GM12891 (cell line): ENCODE data around the gene PARD3.

Experiments used
- DNase-seq: peaks from one replicate; pipeline ENCODE4 v3.0.0; 2011; ENCODE audit warnings: low spot score; ENCODE audit not compliant: insufficient read length
- FAIRE-seq: peaks from 2 replicates; lab custom pipeline; 2011; peaks lifted over from hg19 to GRCh38; lab: Jason Lieb, UNC
- PAX5 ChIP-seq: IDR thresholded peaks from 2 replicates; pipeline ENCODE4 v1.6.1; 2011; ENCODE audit warnings: low read length, moderate library complexity, mild to moderate bottlenecking; ENCODE audit not compliant: insufficient read depth, severe bottlenecking
- POLR2A ChIP-seq: IDR thresholded peaks from 2 replicates; pipeline ENCODE4 v1.6.1; 2011; ENCODE audit warnings: low read depth, low read length, control low read depth
- POLR2AphosphoS5 ChIP-seq: IDR thresholded peaks from 2 replicates; pipeline ENCODE4 v1.6.1; 2011; ENCODE audit warnings: low read depth, low read length, control low read depth
- POU2F2 ChIP-seq: IDR thresholded peaks from 2 replicates; pipeline ENCODE4 v1.6.1; 2011; ENCODE audit warnings: low read depth, mild to moderate bottlenecking, control low read depth, low read length, moderate library complexity
- SPI1 ChIP-seq: IDR thresholded peaks from 2 replicates; pipeline ENCODE4 v1.6.1; 2011; ENCODE audit warnings: low read depth, low read length, control low read depth
- TAF1 ChIP-seq: IDR thresholded peaks from 2 replicates; pipeline ENCODE4 v1.6.1; 2011; ENCODE audit warnings: low read depth, low read length, control low read depth

PARD3 gene

GRCh38 chr10:34313353-34313752 lies 501.7 kb downstream of the PARD3 start:
- TF ChIP-seq POLR2A (no peak), TAF1 (no peak), POLR2AphosphoS5 (no peak), PAX5 (no peak)
- no peak for DNase-seq
- FAIRE-seq, result no peak

- DNase-seq (no peak), FAIRE-seq (no peak)
- TF ChIP-seq POLR2A, result no peak
- no peak for TF ChIP-seq PAX5
- TF ChIP-seq POU2F2, result no peak
- TF ChIP-seq TAF1, result no peak
- TF ChIP-seq POLR2AphosphoS5, result no peak
- TF ChIP-seq SPI1, result no peak
Observed at GRCh38 chr10:34311679-34312078, 503.4 kb downstream of the PARD3 start.

GRCh38 chr10:34310234-34310633 lies 504.9 kb downstream of the PARD3 start:
- no peak for DNase-seq
- TF ChIP-seq TAF1, result no peak
- no peak for TF ChIP-seq PAX5
- TF ChIP-seq POU2F2, result no peak
- no peak for TF ChIP-seq SPI1
- no peak for TF ChIP-seq POLR2A
- no peak for TF ChIP-seq POLR2AphosphoS5
- FAIRE-seq, result no peak

GRCh38 chr10:34305189-34305588 lies 509.9 kb downstream of the PARD3 start:
- FAIRE-seq, result no peak
- TF ChIP-seq POLR2AphosphoS5 (no peak), PAX5 (no peak), TAF1 (no peak), POLR2A (no peak), POU2F2 (no peak)
- peak; percentile 7 for DNase-seq

GRCh38 chr10:34303022-34303421 lies 512.1 kb downstream of the PARD3 start:
- DNase-seq (no peak), FAIRE-seq (no peak)
- TF ChIP-seq POLR2A (no peak), TAF1 (no peak), PAX5 (no peak), POU2F2 (no peak), POLR2AphosphoS5 (no peak), SPI1 (no peak)

GRCh38 chr10:34299105-34299611 lies 515.9 kb downstream of the PARD3 start:
- TF ChIP-seq POLR2AphosphoS5 (no peak), PAX5 (no peak), POLR2A (no peak), SPI1 (no peak), POU2F2 (no peak), TAF1 (no peak)
- DNase-seq (no peak), FAIRE-seq (no peak)

GRCh38 chr10:34298346-34298818 lies 516.7 kb downstream of the PARD3 start:
- FAIRE-seq, result no peak
- no peak for TF ChIP-seq POLR2A
- TF ChIP-seq SPI1, result no peak
- no peak for TF ChIP-seq TAF1
- no peak for TF ChIP-seq PAX5
- TF ChIP-seq POLR2AphosphoS5, result no peak
- TF ChIP-seq POU2F2, result no peak
- no peak for DNase-seq

GRCh38 chr10:34297541-34298345 lies 517.4 kb downstream of the PARD3 start:
- DNase-seq (no peak), FAIRE-seq (no peak)
- TF ChIP-seq SPI1, result no peak
- TF ChIP-seq TAF1, result no peak
- no peak for TF ChIP-seq PAX5
- TF ChIP-seq POLR2A, result no peak
- no peak for TF ChIP-seq POU2F2
- no peak for TF ChIP-seq POLR2AphosphoS5

- FAIRE-seq (no peak), DNase-seq (no peak)
- no peak for TF ChIP-seq PAX5
- TF ChIP-seq POLR2A, result no peak
- TF ChIP-seq POLR2AphosphoS5, result no peak
- no peak for TF ChIP-seq SPI1
- no peak for TF ChIP-seq TAF1
- no peak for TF ChIP-seq POU2F2
Observed at GRCh38 chr10:34295142-34295548, 520.0 kb downstream of the PARD3 start.

- DNase-seq, result no peak
- no peak for FAIRE-seq
- TF ChIP-seq POU2F2, result no peak
- TF ChIP-seq POLR2A, result no peak
- TF ChIP-seq PAX5, result no peak
- no peak for TF ChIP-seq POLR2AphosphoS5
- TF ChIP-seq TAF1, result no peak
- no peak for TF ChIP-seq SPI1
Observed at GRCh38 chr10:34294137-34294536, 521.0 kb downstream of the PARD3 start.
